A204.1 (cell line): Measurements from ENCODE around the gene F11R.
"Not testable (repeated sequence)": the region's sequence is repeated elsewhere in the genome, so short reads cannot be mapped to it uniquely, and the experiment has no call there.

ENCODE experiments used
- FAIRE-seq: peaks from 2 replicates; lab custom pipeline; 2012; peaks lifted over from hg19 to GRCh38; lab: Jason Lieb, UNC

Gene F11R

GRCh38 chr1:161039546-161039945 is 18.6 kb upstream of the F11R start:
- no peak for FAIRE-seq

GRCh38 chr1:161039154-161039545 is 18.2 kb upstream of the F11R start:
- FAIRE-seq: no peak

- no peak for FAIRE-seq
Measured at GRCh38 chr1:161038523-161039153, 17.7 kb upstream of the F11R start, which contains the start of gene TSTD1. Gene TSTD1, minus strand, starts transcription at chr1:161038964. Its CDS starts 75 bp downstream, at chr1:161038889.

- no peak for FAIRE-seq
Measured at GRCh38 chr1:161037661-161038522, 16.9 kb upstream of the F11R start.

GRCh38 chr1:161033751-161034150 is 12.8 kb upstream of the F11R start:
- no peak for FAIRE-seq

GRCh38 chr1:161032409-161032808 is 11.5 kb upstream of the F11R start:
- no peak for FAIRE-seq

- FAIRE-seq: no peak
Measured at GRCh38 chr1:161031874-161032273, 10.9 kb upstream of the F11R start.

GRCh38 chr1:161029466-161029865 is 8.5 kb upstream of the F11R start:
- not testable (repeated sequence) for FAIRE-seq

- not testable (repeated sequence) for FAIRE-seq
Measured at GRCh38 chr1:161026954-161027353, 6.0 kb upstream of the F11R start.

GRCh38 chr1:161022432-161022831 is 1.5 kb upstream of the F11R start:
- FAIRE-seq: not testable (repeated sequence)

- FAIRE-seq: no peak
Measured at GRCh38 chr1:161021970-161022353, 1.0 kb upstream of the F11R start.

- no peak for FAIRE-seq
Measured at GRCh38 chr1:161021165-161021969, 415 bp upstream of the F11R start.

GRCh38 chr1:161019751-161020495 is 1.0 kb downstream of the F11R start:
- no peak for FAIRE-seq

- FAIRE-seq: not testable (repeated sequence)
Measured at GRCh38 chr1:161019111-161019660, 1.8 kb downstream of the F11R start.

- FAIRE-seq: no peak
Measured at GRCh38 chr1:161018631-161018930, 2.4 kb downstream of the F11R start.

GRCh38 chr1:161017756-161018630 is 3.0 kb downstream of the F11R start:
- no peak for FAIRE-seq

- FAIRE-seq: not testable (repeated sequence)
Measured at GRCh38 chr1:161017181-161017580, 3.8 kb downstream of the F11R start.

GRCh38 chr1:161016683-161017082 is 4.3 kb downstream of the F11R start:
- not testable (repeated sequence) for FAIRE-seq

GRCh38 chr1:161013488-161014230 is 7.3 kb downstream of the F11R start:
- FAIRE-seq: no peak

- no peak for FAIRE-seq
Measured at GRCh38 chr1:161013131-161013487, 7.8 kb downstream of the F11R start.
